T-helper 1 cell treated with Interleukin-12 subunit alpha and Interleukin-12 subunit beta and Interleukin-4 antibody, amounts not matched to agents 30 μg/mL and 1 μg/mL, for 36 hours (primary cell): ENCODE results near the gene HAUS7.

Experiments
- H3K27ac Mint-ChIP-seq: one replicate; pipeline ENCODE4 v1.8.0; 2021; ENCODE audit warnings: mild to moderate bottlenecking, mixed read lengths
- H3K27me3 Mint-ChIP-seq: one replicate; pipeline ENCODE4 v1.8.0; 2021; ENCODE audit warnings: low read depth, mixed read lengths
- H3K36me3 Mint-ChIP-seq: one replicate; pipeline ENCODE4 v1.8.0; 2021; ENCODE audit warnings: low read depth, mixed read lengths
- H3K4me1 Mint-ChIP-seq: one replicate; pipeline ENCODE4 v1.8.0; 2021; ENCODE audit warnings: low read depth, mixed read lengths
- H3K4me3 Mint-ChIP-seq: one replicate; pipeline ENCODE4 v1.8.0; 2021; ENCODE audit warnings: mild to moderate bottlenecking, moderate library complexity, mixed read lengths
- H3K9me3 Mint-ChIP-seq: one replicate; pipeline ENCODE4 v1.8.0; 2021; ENCODE audit warnings: mixed read lengths

HAUS7 gene

DNA sequence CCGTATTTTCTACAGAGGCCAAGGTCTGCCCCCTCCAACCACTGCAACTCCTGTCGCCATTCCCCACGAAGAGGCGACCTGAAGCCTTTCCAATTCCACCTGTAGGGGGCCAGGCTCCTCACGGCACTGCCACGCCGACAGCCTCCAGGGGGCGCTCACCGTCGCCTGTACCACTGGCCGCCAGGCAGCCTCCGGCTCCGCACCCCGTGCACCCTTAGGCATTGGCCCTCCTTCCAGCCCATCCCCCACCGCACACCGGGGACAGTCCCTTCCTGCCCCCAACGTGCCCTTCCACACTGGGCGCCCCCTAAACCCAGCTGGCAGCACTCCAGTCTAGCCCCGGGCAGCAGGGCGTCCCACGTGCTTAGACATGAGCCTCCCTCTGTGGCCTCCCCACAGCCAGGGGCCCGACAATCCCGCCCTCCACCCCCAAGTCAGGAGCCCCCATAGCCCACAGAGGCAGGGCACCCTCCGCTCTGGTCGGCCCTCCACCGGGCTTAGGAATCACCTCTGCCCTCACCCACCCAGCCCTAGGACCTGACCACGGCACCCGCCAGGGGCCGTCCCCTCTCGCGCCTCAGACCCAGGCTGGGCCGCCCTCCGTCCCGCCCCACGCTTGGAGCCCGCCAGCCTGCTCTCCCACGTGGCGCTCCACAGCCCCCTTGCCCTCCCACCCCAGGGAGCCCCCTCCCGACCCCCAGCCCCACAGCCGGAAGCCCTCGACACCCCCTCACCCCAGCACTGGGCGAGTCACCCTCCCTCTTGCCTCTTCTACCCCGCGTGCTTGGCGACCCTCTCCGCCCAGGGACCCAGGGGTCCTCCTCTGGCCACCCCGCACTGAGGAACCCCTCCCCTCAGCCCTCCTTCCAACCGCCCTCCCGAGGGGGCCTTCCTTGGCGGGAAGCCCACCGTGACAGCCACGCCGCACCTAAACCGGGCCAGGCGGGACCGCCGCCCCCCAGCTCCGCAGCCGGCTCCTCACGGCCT, 69.9 kb downstream of the HAUS7 start:
- H3K27me3 Mint-ChIP-seq: peaks cover 11% of the 10 kb centered on the region
- no peaks in the 10 kb centered on the region for H3K9me3 Mint-ChIP-seq
- H3K4me3 Mint-ChIP-seq: no peak overlapping the region
- H3K4me1 Mint-ChIP-seq: peaks cover under 1% of the 10 kb centered on the region
- no peak overlapping the region for H3K27ac Mint-ChIP-seq
- H3K36me3 Mint-ChIP-seq: no peaks in the 10 kb centered on the region

DNA sequence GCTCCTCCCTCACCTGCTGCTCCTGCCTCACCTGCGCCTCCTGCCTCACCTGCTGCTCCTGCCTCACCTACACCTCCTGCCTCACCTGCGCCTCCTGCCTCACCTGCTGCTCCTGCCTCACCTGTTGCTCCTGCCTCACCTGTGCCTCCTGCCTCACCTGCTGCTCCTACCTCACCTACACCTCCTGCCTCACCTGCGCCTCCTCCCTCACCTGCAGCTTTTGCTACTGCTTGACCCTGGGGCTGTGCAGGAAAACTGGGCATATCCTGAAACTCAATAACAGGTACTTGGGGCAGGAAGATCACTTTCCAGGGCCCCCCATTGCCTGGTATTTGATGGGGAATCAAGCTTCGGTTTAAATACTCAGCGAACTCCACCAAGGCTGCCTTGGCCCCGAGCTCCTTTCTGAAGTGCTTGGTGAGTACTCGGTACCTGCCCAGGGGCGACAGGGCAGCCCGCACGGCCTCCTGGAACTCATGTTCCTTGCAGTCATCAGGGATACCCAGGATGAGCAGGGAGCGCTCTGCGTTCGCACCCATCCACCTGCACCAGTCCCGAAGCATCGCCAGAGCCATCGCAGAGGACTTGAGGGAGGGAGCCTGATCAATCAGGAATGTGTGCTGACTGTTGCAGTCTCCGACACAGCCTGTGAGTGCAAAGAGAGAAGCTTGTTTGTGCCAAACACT, 72.0 kb downstream of the HAUS7 start:
- H3K4me1 Mint-ChIP-seq: peaks cover 13% of the 10 kb centered on the region
- no peaks in the 10 kb centered on the region for H3K36me3 Mint-ChIP-seq
- H3K9me3 Mint-ChIP-seq: no peaks in the 10 kb centered on the region
- no peak overlapping the region for H3K27ac Mint-ChIP-seq
- peaks cover 6% of the 10 kb centered on the region for H3K27me3 Mint-ChIP-seq
- H3K4me3 Mint-ChIP-seq: no peak overlapping the region
